OCI-LY3 (cell line): ENCODE data around the gene EDC4.

Source experiments
- H2AFZ ChIP-seq: fragments of 200-600, 300-600 bp; shearing (Covaris generic); 2 replicates; pipeline ENCODE4 v1.6.0; 2014; ENCODE audit warnings: antibody characterized with exemption, low read depth, low read length
- H3K27ac ChIP-seq: fragments of 200-600, 300-600 bp; sonication (generic); 2 replicates; pipeline ENCODE4 v1.5.1; 2014; ENCODE audit warnings: mild to moderate bottlenecking, low read length, moderate library complexity, mixed read lengths
- H3K27me3 ChIP-seq: fragments of 200-600, 300-600 bp; sonication (generic); 2 replicates; pipeline ENCODE4 v1.6.1; 2014; ENCODE audit warnings: low read depth, low read length, mixed read lengths
- H3K36me3 ChIP-seq: fragments of 200-600, 300-600 bp; sonication (generic); replicated peaks from 2 replicates; pipeline ENCODE3; 2014; ENCODE audit warnings: low read depth, low read length, mixed read lengths
- H3K4me1 ChIP-seq: fragments of 300-600, 200-600 bp; sonication (generic); 2 replicates; pipeline ENCODE4 v1.6.1; 2014; ENCODE audit warnings: low read length, mixed read lengths
- H3K4me2 ChIP-seq: fragments of 200-600, 300-600 bp; sonication (generic); 2 replicates; pipeline ENCODE4 v1.6.1; 2014; ENCODE audit warnings: low read length, mixed read lengths
- H3K4me3 ChIP-seq: fragments of 300-600, 200-600 bp; sonication (generic); 2 replicates; pipeline ENCODE4 v1.5.1; 2014; ENCODE audit warnings: antibody characterized with exemption, mild to moderate bottlenecking, low read length, moderate library complexity
- H3K79me2 ChIP-seq: fragments of 300-600, 200-600 bp; shearing (Covaris generic); 2 replicates; pipeline ENCODE4 v1.6.1; 2014; ENCODE audit warnings: mild to moderate bottlenecking, low read length, mixed read lengths
- H3K9ac ChIP-seq: fragments of 300-600, 200-600 bp; shearing (Covaris generic); 2 replicates; pipeline ENCODE4 v1.6.0; 2014; ENCODE audit warnings: mild to moderate bottlenecking, low read length, moderate library complexity
- H3K9me3 ChIP-seq: fragments of 200-600, 300-600 bp; shearing (Covaris generic); 2 replicates; pipeline ENCODE4 v1.6.1; 2014; ENCODE audit warnings: low read length, mixed read lengths; ENCODE audit not compliant: insufficient read depth
- H4K20me1 ChIP-seq: fragments of 200-600, 300-600 bp; sonication (generic); 2 replicates; pipeline ENCODE4 v1.6.1; 2016; ENCODE audit warnings: low read length, mixed read lengths; ENCODE audit not compliant: insufficient read depth
- CTCF ChIP-seq: fragments of 200-600, 300-600 bp; sonication (generic); IDR thresholded peaks from 2 replicates; pipeline ENCODE4 v1.5.1; 2014; ENCODE audit warnings: antibody characterized with exemption, low read length, low read depth
- EZH2phosphoT487 ChIP-seq: fragments of 200-600 bp; shearing (Covaris generic); IDR thresholded peaks from 2 replicates; pipeline ENCODE4 v1.6.1; 2018; ENCODE audit warnings: antibody characterized with exemption, mixed run types, low read depth

Gene EDC4

GRCh38 chr16:67927131-67927941 lies 54.5 kb downstream of the EDC4 start:
- Histone ChIP-seq H3K79me2 (no peaks in the 10 kb centered on the region), H2AFZ (no peak overlapping the region), H3K27ac (no peak overlapping the region), H3K4me2 (no peak overlapping the region), H4K20me1 (peaks cover 9% of the 10 kb centered on the region; the same call in 1 of the 2 replicates), H3K9ac (no peak overlapping the region), H3K4me3 (no peak overlapping the region), H3K9me3 (no peaks in the 10 kb centered on the region), H3K27me3 (no peaks in the 10 kb centered on the region), H3K4me1 (peaks cover 19% of the 10 kb centered on the region), H3K36me3 (peaks cover 11% of the 10 kb centered on the region)
- no peak for TF ChIP-seq CTCF
- TF ChIP-seq EZH2phosphoT487 = no peak

- Histone ChIP-seq H3K36me3 (peaks cover 14% of the 10 kb centered on the region), H4K20me1 (peaks cover 9% of the 10 kb centered on the region; the same call in 1 of the 2 replicates), H3K4me3 (no peak overlapping the region), H3K27ac (no peak overlapping the region), H3K9me3 (no peaks in the 10 kb centered on the region), H3K79me2 (no peaks in the 10 kb centered on the region), H3K9ac (no peak overlapping the region), H3K4me2 (no peak overlapping the region), H2AFZ (no peak overlapping the region), H3K4me1 (peaks cover 19% of the 10 kb centered on the region), H3K27me3 (no peaks in the 10 kb centered on the region)
- TF ChIP-seq EZH2phosphoT487 (no peak), CTCF (no peak)
Measured at GRCh38 chr16:67928147-67928546, 55.3 kb downstream of the EDC4 start.

- H3K4me1 ChIP-seq = peaks cover 19% of the 10 kb centered on the region
- H3K9me3 ChIP-seq = no peaks in the 10 kb centered on the region
- H3K27ac ChIP-seq = peak overlapping the region; percentile 11; the same call in 1 of the 2 replicates
- peaks cover 17% of the 10 kb centered on the region for H3K36me3 ChIP-seq
- no peaks in the 10 kb centered on the region for H3K27me3 ChIP-seq
- peak overlapping the region; percentile 17 for H3K4me2 ChIP-seq
- no peaks in the 10 kb centered on the region for H3K79me2 ChIP-seq
- H3K4me3 ChIP-seq = no peak overlapping the region
- H3K9ac ChIP-seq = no peak overlapping the region
- TF ChIP-seq EZH2phosphoT487 = no peak
- peak; percentile 86 for TF ChIP-seq CTCF
- peaks cover 9% of the 10 kb centered on the region; the same call in 1 of the 2 replicates for H4K20me1 ChIP-seq
- no peak overlapping the region for H2AFZ ChIP-seq
Measured at GRCh38 chr16:67928561-67929364, 55.9 kb downstream of the EDC4 start.

GRCh38 chr16:67930191-67930590 lies 57.3 kb downstream of the EDC4 start:
- H3K79me2 ChIP-seq = peaks cover 9% of the 10 kb centered on the region
- no peak overlapping the region for H3K4me3 ChIP-seq
- no peak overlapping the region for H2AFZ ChIP-seq
- no peaks in the 10 kb centered on the region for H3K9me3 ChIP-seq
- H4K20me1 ChIP-seq = peaks cover 15% of the 10 kb centered on the region
- no peak for TF ChIP-seq CTCF
- no peak for TF ChIP-seq EZH2phosphoT487
- no peak overlapping the region for H3K4me2 ChIP-seq
- peaks cover 32% of the 10 kb centered on the region for H3K36me3 ChIP-seq
- no peaks in the 10 kb centered on the region for H3K27me3 ChIP-seq
- no peak overlapping the region for H3K9ac ChIP-seq
- peaks cover 24% of the 10 kb centered on the region for H3K4me1 ChIP-seq
- H3K27ac ChIP-seq = no peak overlapping the region
